NCI-H1436 treated with DMSO at 0.1 percent for 48 hours (cell line): ENCODE measurements around the gene GAD1.
A peak's percentile ranks its signal among the peaks of the same experiment; 100 is the strongest.

Source experiments
- DNase-seq: peaks from one replicate; lab custom pipeline; 2025; lab: John Stamatoyannopoulos, UW

The GAD1 gene

DNA sequence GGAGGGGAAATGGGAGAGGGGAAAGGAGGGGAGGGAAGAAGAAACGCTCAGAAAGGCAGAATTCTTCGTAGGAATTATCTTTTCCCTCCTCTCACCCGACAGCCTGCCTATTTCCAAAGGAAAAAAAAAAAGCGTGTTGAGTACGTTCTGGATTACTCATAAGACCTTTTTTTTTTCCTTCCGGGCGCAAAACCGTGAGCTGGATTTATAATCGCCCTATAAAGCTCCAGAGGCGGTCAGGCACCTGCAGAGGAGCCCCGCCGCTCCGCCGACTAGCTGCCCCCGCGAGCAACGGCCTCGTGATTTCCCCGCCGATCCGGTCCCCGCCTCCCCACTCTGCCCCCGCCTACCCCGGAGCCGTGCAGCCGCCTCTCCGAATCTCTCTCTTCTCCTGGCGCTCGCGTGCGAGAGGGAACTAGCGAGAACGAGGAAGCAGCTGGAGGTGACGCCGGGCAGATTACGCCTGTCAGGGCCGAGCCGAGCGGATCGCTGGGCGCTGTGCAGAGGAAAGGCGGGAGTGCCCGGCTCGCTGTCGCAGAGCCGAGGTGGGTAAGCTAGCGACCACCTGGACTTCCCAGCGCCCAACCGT is at the start of gene GAD1:
GAD1 (plus strand) TSS at position 384 of the 589 bp plus-strand sequence. CDS start 1,705 bp downstream, outside the sequence.
- peak; percentile 32 for DNase-seq

DNA sequence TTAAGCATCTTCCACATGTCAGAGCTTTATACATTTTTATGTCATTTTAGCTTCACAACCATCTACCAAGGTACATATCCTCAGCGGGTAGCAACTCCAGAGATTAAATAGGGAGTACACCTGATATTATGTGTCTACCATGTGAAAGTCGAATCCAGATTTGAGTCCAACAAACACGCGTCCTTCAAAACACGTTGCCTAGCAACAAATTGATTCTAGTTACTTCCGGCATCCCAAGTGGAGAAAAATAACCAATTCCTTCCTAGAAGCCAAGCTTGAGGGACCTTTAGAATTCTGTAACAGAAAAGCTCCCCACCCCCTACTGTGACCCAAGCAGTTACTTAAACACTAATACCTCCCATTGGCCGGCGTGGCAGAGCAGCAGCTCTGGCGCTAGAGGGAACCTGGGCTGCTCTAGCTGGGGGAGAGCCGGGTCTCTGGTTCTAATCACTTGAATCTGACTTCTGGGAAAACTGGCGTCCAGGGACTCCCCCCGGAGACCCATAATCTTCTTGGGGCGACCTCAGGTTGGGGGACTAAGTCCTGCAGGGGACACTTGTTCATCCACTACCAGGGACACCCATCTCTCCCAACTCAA is 46.6 kb upstream of the GAD1 start, which contains the start of gene ERICH2:
ERICH2 (plus strand) TSS at position 371 of the 598 bp plus-strand sequence. CDS start 304 bp downstream, outside the sequence.
- DNase-seq = peak; percentile 52

DNA sequence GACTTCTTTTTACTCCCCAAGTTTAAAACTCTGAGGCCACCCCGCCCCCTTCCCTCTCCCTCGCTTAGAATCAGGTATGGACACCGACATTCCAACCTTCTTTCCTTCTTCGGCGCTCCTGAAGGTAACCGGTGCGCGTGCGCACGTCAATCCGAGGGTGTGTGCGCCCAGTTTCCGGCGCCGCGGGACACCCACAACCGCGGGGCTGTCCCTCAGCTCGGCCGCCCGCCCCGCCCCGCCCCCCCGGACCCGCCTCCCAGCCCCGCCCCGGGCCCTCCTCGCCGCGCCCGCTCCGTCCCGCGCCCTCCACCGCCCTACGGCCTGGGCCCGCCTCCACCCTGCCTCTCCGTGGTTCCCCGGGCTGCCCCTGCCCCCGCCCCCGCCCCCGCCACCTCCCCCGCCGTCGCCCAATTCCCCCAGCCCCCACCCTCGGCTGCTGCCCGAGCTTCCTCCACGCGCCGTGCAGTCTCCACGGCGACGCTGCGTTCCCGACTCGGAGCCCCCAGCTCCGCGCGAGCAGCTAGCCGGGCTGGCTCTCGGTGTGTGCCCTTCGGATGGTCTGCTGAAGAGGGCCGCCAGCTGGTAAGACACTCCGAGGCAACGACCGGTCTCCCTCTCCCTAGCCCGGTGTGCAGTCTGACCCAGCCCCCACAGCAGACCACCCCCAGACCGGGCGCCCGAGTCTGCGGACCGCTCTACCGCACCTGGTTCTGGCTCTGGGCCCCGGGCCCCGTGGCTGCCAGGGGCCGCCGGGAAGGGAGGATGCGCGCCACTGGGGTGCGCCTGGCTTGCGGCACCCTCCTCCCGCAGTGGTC is 45.9 kb upstream of the GAD1 start:
- DNase-seq = peak; percentile 21

DNA sequence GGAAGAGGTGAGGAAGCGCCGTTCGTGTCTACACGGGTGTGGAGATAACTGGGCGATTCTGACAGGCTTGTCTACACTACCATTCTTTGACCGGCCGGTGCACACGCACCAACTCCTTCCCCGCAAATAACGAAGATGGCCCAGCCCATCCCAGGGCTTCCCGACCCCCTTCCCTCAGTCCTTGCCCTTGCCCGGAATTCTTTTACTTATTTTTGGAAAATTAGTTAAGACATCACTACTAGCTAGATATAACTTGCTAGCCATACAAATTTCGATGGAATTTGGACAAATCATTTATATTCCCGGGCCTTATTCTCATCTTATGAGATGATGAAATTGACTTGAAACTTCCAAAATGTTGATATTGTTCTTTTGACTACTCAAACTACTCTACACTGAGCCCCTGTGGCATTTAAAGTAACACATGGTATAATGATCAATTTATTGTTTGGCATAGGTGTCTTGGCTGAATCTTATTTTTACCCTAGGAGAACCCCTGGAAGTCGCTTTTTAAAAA is 45.2 kb upstream of the GAD1 start:
- DNase-seq = no peak

DNA sequence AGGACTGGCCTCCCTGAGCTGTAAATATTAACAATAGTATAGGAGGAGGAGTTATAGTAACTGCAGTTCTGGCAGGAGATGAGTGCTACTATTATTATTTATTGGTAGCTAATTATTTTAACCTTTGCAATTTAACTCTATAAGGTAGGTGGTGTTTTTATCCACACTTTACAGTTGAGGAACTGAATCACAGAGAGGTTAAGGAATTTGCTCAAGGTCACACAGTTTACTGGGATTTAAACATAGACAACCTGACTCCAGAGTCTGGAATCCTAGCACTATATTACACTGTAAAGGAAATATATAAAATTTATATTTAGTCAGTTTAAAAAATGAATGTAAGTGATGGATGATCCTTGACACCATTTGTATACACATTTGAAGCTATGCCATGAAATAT is 44.4 kb upstream of the GAD1 start:
- DNase-seq = no peak

DNA sequence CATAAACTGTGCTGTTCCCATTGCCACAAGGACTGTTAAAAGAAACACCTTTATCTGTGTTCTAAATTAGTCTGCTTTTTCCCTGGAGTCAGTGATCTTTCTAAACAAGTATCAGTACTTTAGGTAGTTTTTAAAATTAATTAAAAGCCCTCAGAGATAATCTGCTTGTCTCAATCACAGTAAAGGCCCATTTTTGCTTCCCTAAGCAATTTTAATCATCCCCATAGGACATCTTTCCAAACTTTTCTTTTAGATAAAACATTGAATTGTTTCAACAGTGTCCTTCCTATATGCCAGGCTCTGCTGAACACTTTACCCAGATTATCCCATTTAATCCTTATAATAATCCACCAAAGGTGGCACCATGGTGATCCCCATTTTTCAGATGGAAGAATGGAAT is 42.6 kb upstream of the GAD1 start:
- DNase-seq = no peak

DNA sequence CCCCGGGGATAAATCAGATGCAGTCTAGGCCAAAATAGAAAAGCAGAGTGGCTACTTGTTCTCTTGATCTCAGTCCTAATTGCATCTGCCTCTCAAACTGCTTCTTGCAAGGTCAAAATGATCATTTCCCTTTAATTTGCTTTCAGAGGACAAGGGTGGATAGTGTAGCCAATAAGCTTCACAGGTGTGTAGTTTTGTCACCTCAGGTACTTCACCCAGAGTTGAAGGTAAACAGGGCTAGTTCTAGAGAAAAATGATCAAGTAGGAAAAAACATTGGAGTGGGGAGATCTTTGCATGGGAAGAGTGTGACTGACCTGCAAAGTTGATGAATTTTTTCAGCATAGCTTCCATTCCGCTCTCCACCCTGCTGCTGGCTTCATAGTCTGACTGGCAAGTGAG is 37.8 kb upstream of the GAD1 start:
- DNase-seq = no peak

DNA sequence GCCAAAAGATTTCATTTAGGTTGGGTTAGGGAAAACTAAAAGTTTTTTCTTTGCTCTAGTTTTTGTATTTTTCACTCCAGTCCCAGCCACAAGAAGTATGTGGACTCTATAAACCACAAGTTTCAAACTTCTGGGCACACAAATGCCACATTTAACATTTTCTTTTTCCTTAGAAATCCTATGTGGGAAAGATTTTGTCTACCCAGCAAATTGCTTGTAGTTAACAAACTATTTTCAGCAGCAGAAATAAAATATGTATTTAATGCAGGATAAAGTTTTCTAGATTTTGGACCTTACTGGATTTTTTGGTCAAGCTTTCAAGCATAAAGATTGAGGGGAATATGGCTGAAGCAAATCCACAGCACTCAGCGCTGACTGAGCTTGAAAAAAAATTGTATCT is 37.4 kb upstream of the GAD1 start:
- no peak for DNase-seq

DNA sequence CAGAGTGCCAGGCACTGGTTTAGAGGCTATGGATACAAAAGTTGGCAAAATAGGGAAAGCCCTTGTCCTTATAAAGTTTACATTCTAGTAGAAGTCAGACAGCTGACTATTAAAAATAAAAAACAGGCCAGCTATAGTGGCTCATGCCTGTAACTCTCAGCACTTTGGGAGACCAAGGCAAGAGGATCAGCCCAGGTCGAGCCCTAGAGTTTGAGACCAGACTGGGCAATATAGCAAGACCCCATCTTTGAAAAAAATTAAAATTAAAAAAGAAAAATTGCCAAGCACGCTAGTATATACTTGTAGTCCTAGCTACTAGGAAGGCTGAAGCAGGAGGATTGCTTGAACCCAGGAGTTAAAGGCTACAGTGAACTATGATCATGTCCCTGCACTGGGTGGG is 34.0 kb upstream of the GAD1 start:
- no peak for DNase-seq

DNA sequence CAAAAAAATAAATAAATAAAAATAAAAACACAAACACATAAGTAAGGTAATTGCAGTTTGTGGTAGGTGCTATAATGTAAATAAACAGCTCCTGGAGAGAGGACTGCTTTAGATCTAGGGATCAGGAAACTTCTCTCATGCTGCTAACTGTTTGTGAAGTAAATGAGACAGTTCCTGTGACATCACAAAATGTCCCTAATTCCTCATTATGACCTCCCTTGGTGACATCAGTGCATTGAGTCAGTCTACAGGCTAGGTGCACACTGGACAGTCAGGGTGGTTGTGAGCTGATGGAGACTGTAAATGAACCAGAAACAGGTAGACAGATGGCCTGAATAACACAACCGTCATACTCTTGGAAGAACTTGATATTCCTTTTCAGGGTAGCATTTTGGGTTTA is 33.1 kb upstream of the GAD1 start:
- DNase-seq = no peak

DNA sequence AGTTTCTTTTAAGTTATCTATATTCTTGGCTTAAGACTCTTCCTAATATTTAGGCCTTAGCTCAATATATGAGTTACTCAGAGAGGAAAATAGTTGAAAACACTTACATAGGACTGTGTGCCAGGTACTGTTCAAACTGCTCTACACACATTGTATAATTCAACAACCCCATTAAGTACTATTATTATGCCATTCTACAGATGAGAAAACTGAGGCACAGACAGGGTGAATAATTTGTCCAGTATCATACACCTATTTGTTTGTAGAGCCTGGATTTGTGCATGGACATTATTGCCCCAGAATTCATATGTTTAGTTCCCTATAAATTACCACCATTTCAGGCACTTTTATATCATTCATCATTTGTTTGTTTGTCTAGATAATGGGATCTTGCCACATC is 17.7 kb upstream of the GAD1 start:
- no peak for DNase-seq

DNA sequence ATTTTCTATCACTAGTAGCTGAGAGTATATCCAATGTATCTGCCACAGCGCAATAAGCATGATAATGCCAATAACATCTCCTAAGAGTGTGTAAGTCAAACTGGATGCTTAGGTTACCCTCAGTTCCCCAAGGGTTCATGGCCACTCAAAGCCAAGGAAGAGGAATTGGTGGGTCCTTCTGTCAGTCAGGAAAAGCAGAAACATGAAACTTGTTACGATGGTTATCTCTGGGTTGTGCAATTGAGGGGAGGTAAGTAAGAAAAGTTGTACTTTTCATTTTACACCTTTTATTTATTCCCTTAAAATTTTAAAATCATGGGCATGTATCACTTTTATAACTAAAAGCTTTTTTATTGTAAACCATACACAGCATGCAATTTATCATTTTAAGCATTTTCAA is 10.1 kb upstream of the GAD1 start:
- DNase-seq = no peak

DNA sequence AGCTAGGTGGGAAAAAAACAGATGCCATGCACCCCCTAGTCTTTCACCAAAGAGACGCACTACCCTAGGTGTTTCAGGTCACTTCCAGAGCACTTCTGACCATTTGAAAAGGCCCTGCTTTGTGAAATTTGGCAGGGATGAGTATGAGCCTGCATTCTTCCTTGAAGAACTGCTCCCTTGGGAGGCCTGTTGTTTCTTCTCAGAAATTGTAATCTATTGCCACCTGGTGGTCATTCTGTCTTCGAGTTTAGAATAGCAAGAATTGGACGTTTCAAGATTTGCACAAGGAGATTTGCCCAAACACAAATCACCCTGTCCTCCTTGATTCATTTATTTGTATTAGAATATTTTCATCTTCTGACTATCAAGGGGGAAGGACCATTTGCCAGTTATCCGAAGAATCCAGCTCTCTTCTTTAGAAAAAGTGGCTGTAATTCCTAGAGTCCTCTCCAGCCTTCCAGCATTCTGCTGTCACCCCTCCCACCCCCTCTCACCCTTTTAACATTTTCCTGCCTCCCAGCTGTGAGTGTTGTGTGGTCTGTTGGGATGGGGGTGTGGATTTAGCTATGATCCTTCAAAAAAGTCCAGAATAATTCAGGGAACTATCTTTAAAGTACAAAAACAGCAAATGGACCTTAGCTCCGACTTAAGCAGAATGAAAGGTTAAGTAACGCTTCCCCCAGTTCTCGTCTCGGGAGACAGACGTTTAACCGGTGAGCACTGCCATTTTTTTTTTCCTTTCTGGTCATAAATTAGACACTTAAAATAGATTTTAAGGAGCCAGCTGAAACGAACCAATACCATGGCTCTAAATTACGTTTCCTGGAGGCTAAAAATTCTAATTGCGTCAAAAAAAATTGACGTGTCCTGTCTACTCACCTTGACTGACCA is 3.7 kb upstream of the GAD1 start:
- no peak for DNase-seq

DNA sequence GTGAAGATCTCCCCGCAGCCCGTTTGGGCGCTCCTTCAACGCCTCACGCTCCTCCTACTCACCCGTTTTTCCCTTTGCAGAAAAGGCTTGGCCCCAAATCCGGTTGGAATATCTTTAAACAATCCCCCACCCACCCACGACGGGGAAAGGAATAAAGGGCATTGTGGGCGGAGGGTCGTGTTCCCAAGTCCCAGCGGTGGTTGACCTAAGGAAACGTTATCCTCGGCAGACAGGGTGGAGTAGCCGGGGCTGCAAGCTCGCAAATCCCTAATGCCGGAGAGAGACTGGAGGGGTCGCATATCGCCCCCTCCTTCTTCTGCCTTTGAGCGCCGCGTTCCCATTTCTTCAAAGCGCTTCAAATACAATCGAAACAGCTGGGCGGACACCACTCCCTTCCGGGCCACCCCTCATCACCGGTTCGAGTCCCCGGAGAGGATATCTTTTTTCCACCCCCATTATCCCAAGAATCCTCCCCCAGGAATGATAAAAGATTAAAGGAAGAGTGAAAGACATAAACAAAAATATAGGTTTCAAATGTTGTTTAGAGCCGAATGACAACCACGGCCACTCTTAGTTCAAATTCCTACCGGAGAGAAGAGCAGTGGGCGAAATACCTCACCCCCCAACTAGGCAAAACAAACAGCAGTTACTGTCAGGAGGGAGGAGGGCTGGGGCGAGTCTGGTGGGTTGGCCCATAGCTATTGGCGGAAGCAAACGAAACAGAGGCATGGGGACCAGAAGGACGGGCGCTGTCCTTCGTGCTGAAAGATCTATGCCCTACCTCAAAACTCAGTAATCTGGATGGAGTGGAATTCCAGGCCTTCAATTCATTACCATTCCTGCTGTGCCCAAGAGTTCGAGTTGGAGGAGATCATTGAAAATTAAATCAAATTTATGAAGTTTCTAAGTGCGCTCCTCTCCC is 2.8 kb upstream of the GAD1 start:
- DNase-seq = no peak

DNA sequence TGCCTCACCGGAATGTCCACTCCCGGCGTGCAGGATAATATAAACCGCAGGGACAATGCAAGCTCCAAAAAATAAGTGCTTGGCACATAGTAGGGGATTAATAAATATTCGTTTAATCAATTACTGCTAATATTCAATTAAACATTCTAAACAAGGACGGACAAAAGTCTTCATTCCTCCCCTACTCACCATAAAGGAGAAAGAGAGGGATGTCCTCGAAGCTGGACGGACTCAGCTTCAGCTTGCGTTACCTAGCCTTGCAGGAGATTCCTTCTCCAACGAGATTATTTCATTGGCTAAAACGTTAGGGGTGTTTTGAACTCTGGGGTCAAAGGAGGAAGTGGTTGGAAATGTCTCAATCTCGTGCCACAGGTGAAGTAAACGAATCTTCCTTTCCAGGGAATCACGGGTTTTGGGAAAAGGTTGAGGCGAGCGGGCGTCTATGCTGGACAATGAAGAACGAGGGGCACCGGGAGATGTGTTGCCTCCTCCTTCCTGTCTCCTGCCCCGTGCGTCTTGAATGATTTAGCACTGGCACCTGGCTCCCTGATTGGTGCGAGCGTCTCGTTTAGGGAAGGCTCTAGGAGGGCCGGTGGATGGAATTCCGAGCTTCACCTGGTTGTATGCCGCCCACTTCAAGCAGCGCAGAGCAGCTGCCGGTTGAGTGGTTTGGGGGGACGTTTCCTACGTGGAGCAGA is 2.0 kb upstream of the GAD1 start:
- no peak for DNase-seq

DNA sequence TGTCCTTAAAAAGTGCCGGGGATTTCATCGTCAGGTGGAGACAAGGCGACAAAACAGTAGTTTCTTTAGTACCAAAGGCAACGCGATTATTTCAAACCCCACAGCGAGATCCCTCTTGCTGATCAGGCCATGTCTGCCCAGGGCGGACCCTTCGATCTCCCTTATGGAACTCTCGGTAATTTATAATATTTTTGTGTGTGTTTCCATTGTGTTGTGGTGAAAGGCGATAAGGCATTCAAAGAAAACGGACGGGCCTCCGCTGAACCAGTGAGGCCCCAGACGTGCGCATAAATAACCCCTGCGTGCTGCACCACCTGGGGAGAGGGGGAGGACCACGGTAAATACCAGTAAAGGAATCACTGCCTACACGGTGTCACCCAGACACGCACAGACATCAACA is 1.4 kb upstream of the GAD1 start:
- no peak for DNase-seq

DNA sequence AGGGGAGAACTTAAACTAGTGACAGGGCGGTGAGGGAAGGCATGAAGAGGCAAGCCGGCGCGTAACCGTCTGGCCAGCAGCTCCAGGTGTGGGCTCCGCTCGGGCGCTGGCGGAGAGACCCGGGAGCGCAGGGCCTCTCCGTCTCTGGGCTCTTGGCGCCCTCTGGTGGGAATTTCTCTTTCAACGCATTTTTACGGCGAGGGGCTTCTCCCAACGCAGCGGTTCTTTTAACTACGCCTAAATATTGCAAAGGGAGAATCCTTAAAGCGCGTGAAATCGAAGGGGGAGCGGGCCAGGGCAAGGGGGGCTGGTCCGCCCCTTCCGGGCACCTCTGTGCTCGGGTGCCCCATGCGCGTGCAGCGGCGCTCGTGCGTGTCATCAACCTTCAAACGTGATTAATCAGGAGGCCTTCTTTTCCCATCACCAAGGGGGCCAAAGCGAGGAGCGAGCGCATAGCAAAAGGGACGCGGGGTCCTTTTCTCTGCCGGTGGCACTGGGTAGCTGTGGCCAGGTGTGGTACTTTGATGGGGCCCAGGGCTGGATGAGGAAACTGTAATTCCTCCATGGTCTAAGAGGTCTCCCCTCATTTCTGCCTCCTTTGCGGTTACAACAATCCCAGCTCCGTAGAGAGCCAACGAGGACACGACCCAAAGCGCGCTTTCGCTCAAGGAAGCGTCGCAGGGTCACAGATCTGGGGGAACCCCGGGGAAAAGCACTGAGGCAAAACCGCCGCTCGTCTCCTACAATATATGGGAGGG is 762 bp upstream of the GAD1 start:
- DNase-seq = no peak

DNA sequence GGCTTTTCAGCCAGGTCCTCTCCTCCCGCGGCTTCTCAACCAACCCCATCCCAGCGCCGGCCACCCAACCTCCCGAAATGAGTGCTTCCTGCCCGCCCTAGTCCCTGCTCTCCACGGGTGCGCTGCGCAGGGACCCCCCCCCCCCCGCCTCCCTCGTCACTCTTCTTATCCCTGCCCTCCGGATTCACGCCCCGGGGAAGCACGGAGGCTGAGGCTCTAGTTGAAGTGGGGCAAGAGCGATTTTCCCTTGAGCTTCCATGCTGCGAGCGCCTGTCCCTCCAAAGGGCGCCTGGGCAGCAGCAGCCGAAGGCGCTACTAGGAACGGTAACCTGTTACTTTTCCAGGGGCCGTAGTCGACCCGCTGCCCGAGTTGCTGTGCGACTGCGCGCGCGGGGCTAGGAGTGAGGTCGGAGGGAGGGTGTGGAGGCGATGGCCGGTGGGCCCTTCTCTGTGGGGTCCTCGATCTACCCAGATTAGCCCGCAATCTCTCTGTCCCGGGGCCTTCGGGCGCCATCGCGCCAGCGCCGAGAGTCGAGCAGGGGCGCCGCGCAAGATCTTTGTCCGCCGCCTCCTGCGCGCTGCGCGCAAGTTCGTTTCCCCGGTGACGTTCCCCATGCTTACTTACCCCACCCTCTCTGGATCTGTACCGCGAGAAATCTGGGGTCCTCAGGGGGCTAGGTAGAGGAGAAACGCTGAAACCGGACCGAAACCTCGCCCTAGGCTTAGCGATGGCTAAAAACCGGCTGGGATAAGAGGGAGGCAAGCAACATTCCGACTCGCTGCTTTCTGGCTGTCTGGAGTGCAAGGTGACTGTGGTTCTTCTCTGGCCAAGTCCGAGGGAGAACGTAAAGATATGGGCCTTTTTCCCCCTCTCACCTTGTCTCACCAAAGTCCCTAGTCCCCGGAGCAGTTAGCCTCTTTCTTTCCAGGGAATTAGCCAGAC is 677 bp downstream of the GAD1 start:
- no peak for DNase-seq
